ENCODE results near the gene CDK5R1.

Gene CDK5R1

DNA sequence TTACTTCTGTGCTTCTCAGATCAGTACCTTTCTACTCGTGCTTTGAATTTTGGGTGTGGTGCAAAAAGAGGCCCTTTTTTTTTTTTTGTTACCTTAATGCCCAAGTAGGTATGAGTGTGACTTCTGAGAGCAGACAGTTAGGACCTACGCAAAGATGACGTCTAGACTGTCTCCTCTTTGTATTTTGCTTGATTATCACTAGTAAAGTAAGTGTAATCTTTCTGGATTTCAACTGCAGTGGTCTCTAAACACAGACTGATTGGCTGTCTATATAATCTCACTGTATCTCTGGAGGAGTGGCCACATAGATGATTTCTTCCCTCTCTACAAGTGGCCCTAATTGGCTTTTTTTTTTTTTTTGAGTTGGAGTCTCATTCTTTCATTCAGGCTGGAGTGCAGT lies 11.5 kb upstream of the CDK5R1 start:
- no peak for DNase-seq

DNA sequence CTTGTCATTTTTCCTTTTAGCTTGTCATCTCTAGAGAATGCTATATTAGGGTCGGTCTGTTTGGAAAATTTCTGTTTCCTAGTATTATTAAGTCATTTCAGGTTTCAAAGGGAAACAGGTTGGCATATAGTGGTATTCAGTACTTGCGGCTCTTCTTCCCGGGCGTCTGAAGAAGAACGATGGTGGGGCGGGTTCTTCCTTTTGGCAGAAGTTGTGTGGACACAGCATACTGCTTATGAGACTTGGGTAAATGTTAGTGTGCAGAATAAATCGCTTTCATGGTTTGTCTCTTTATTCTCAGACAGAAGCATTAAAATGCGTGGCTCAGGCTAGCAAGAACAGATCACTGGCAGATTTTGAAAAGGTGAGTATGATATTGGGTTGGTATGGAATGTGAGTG lies 9.6 kb upstream of the CDK5R1 start:
- no peak for DNase-seq

DNA sequence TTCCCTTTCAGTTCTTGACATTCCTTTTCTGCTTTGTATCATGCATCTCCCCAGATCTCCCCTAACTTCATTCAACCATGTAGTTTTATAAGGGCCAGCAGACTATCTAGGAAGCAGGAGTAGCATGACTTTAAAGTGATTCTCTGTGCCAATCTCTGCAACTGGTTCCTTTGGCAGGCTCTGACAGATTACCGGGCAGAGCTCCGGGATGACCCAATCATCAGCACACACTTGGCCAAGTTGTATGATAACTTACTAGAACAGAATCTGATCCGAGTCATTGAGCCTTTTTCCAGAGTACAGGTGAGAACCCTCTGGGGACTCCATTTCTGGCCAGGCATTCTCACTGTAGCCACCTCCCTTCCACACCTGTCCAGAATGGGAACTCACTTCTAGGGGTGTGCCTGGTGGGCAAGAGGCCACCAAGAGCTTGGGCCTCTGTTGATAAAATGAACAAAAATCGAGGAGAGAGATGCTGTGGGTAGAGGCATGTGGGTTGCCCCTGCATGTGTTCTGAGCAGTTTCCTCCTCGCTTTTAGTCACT lies 7.6 kb upstream of the CDK5R1 start:
- DNase-seq: no peak

DNA sequence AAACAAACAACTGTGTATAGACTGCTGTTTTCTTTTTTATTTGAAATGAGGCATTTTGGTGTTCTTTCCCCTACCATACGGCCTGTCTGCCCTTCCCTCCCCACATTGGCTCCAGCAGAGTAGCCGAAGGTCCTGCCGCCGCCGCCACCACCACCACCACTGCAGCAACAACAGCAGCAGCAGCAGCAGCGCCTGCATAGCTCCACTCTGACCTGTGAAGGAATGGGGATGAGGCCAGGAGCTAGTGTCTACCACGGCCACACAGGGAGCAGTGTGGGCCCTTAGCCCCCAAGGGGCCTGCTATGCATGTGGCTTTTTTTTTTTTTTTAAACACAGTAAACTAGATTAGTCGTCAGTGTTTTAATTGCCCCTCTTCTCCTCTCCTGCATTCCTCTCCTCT lies 5.6 kb upstream of the CDK5R1 start:
- no peak for DNase-seq

DNA sequence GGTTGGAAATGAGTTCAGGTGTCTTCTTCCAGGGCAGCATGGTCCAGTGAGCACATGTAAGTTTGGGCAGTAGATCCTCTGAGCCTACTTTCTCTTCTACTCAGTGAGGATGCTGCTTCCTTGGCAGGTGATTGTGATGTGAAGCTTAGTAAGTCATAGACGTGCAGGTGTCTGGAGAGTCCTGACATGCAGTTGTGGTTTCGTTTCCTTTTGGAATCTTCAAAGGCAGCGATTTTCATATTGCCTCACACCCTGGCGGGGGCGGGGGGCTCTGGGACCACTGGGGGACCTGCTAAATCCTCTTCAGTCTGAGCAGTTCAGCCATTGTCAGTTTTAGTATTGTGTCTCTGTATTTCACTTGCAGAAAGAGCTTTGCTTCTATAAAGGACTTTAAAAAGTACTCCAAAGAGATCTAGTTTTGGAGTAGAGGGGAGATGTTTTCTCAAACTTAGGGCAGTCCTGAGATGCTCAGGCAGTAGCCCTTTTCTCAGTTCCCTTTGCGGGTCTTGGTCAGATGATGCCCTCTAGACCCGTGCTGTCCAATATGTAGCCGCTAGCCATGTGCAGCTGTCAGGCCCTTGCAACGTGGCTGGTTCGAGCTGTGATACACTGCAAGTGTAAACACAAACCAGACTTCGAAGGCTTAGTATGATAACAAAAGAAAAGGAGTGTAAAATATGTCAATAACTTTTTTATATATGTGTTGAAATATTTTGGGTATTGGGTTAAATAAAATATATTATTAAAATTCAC lies 4.0 kb upstream of the CDK5R1 start:
- no peak for DNase-seq

DNA sequence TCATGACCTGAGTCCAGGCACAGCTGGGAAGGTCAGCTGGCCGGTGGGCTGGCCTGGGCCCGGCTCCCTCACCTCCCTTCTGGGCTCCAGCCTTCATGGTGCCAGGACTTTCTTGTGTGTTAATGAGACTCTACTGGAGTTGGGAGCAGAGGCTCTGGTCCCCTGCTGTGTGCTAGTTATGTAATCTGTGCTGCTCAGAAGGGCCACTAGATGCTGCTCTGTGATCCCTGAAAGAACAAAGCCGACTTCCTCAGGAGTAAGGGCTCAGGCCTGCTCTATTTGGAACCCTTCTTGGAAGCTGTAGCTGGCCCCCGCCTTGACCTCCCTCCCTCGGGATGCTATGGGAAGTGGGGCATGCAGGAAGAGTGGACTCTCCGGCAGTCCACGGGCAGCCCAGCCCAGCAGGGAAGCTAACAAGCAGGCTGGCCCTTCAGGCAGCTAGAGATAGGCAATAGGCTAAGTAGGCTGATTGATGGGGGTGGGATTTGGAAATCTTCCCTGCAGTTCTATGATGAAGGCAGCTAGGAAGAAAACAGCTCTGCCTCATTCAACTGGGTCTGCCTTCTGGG lies 3.3 kb upstream of the CDK5R1 start:
- DNase-seq: no peak

DNA sequence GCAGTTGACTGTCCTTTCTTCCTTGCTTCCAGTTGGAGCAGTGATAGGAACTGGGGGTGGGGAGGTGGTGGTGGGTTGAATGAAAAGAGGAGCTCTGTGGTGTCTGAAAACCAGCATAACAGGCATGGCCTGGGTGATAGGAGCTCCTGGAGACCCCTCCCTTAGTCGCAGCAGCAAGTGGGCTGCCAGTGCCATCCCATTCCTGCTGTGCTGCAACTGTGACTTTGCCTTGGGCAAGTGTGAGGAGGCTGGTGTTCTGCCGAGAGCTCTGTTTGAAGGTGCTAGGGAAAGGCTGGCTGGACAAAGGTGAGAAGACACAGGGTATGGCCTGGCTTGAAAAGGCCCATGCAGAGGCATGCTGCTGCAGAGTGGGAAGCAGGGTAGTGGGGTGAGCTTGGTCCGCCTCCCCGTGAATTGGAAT lies 2.7 kb upstream of the CDK5R1 start:
- no peak for DNase-seq

DNA sequence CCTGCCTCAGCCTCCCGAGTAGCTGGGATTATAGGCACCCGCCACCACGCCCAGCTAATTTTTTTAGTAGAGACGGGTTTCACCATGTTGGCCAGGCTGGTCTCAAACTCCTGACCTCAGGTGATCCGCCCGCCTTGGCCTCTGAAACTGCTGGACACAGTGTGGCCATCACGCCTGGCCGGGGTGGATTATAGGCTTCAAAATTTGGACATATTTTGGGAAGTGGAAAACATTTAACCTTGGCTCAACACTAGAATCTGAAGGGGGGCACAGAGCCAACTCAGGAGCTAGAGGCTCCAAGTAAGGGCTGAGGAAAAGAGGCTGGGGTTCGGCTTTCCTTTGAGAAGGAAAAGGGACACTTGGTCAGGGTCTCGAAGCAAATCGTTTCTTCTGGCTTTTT lies 2.2 kb upstream of the CDK5R1 start:
- DNase-seq: no peak

DNA sequence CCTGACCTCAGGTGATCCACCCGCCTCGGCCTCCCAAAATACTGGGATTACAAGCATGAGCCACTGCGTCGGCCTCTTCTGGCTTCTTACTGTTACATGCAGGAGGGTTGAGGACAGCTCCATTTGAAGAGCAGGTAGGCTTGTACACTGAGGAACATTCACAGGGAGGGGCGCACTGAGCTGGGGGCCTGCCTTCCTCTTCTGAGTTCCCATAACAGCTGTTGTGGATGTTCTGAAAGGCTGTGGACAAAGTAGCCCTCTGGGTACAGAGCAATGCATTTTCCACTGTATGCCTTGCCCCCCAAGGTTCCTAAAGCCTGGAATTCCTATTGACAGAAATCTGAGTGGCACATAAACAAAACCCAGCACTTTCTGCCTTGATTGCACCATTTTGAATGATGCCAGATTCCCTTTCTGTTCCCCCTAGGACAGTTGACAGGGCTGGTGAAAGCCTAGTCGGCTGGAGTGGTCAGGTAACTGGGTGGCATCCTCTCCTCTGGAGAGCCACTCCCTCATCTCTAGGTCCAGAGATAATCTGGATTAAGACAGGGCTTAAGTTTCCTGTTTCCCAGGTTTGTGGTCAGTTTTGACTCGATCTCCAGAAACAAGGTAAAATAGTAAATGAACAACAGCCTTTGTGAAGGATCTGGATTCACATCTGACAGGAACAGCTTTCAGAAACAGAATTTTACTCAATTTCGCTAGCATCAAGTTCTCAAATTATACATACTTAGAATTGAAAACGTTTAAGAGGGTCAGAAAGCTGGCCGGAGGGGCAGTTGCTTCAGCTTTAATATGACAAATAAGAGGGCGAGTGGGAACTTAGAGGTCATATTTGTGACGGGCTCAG lies 1.3 kb upstream of the CDK5R1 start:
- no peak for DNase-seq

DNA sequence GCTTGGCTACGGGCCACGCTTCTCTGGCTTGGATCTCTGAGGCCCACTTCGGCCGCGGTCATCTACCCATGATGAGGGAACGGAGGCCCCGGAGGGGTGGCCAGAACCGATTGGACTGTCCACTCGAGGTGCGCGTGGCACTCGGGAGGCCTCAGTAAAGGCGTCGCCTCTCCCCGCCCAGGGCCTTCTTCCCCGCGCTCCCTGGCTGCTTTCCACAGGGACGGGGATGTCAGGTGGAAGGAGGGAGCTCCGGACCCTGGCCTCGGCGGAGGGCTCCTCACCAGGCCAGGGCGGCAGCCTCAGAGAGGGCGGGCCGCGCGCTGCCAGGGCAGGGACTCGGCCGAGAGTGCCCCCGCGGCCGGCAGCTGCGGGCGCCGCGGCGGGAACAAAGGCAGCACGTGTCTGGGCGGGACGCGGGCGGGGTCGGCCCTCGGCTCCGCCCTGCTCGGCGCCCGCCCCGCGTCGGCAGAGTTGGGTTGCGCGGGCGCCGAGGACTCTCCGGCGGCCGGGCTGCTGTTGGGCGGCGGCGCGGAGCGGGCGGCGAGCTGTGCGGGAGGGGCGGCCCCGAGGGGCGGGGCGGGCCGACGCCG lies 587 bp upstream of the CDK5R1 start:
- DNase-seq: peak; percentile 59

DNA sequence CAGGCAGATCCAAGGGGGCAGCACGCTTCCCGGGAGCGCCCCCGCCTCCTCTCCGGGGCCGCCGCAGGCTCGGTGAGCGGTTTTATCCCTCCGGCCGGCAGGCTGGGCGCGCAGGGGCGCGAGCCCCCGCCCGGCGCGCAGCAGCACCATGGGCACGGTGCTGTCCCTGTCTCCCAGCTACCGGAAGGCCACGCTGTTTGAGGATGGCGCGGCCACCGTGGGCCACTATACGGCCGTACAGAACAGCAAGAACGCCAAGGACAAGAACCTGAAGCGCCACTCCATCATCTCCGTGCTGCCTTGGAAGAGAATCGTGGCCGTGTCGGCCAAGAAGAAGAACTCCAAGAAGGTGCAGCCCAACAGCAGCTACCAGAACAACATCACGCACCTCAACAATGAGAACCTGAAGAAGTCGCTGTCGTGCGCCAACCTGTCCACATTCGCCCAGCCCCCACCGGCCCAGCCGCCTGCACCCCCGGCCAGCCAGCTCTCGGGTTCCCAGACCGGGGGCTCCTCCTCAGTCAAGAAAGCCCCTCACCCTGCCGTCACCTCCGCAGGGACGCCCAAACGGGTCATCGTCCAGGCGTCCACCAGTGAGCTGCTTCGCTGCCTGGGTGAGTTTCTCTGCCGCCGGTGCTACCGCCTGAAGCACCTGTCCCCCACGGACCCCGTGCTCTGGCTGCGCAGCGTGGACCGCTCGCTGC lies 832 bp downstream of the CDK5R1 start:
- DNase-seq: no peak

DNA sequence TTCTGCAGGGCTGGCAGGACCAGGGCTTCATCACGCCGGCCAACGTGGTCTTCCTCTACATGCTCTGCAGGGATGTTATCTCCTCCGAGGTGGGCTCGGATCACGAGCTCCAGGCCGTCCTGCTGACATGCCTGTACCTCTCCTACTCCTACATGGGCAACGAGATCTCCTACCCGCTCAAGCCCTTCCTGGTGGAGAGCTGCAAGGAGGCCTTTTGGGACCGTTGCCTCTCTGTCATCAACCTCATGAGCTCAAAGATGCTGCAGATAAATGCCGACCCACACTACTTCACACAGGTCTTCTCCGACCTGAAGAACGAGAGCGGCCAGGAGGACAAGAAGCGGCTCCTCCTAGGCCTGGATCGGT lies 1.4 kb downstream of the CDK5R1 start:
- no peak for DNase-seq

DNA sequence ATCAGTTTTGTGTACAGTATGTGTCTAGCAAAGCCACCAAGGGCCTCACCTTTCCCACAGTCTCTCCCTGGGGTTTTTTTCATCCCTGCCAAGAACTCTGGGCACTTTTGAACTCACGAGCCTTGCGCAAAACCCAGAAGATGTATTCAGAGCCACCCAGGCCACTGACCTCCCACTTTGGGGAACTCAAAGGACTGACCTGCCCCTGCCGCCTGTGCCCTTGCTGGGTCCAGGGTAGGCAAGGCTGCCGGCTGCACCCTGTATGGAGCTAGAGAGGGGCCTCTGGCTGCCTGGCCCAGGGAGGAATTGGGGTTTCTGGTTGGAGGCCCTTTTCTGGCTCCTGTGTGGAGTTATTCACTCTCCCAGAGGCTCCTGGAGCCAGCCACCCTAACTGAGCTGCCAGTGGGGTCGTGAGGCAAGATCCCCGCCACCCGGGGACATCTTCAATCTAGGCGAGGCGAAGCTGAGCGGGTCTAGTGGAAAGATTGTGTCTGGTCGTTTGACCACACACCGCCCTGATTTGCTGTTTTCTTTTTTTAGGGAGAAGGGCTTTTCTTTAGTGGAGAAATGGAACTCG lies 1.9 kb downstream of the CDK5R1 start:
- DNase-seq: no peak

DNA sequence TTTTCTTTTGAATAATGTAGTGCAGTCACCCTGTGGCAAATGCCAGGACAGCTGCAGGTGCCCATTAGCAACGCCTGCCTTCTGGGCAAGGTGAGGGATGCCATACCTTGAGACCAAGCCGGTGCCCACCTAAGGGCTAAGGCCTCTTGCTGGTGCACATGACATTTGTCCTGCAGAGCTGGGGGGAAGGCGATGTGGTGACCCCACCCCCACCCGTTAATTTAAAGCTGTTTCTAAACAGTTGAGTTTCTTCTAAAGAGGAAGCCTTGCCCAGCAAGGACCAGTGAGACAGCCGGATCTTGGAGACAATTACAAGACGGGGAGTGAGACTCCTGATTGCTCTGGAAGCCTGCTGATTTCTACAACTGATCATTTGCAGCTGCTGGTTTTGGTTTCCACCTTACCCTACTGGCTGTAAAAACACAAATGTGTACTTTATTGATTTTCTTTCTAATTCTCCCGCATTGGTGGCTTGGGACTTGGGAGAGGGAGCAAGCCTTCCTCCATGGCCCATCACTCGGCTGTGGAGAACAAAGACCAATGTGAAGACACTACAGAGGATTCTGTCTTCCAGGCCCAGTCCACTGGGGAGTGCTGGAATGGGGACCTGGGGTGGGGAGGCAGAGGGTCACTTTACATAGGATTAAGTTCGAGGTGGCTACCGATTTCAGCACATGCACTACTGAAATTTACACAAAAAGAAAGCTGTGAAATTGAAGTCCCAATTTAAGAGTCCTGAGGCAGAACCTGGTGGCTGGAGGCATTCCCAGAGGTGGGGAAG lies 2.7 kb downstream of the CDK5R1 start:
- no peak for DNase-seq

DNA sequence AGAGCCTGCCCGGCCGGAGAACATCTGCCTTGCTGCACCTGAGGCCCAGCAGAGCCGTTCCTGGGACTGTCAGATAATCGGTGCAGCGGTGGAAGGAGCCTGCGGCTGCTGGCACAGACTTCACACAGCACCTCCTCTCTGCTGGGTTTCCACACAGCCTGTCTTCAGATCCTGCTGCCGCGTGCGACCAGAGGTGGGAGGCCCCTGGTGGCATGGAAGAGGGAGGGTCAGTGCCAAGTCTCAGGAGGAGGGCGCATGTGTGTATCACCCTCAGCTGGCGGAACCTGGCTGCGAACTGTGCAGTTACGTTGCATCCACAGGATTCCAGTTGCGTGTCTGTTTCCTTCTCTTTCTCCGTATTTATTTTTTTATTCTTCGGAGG lies 3.3 kb downstream of the CDK5R1 start:
- DNase-seq: no peak

DNA sequence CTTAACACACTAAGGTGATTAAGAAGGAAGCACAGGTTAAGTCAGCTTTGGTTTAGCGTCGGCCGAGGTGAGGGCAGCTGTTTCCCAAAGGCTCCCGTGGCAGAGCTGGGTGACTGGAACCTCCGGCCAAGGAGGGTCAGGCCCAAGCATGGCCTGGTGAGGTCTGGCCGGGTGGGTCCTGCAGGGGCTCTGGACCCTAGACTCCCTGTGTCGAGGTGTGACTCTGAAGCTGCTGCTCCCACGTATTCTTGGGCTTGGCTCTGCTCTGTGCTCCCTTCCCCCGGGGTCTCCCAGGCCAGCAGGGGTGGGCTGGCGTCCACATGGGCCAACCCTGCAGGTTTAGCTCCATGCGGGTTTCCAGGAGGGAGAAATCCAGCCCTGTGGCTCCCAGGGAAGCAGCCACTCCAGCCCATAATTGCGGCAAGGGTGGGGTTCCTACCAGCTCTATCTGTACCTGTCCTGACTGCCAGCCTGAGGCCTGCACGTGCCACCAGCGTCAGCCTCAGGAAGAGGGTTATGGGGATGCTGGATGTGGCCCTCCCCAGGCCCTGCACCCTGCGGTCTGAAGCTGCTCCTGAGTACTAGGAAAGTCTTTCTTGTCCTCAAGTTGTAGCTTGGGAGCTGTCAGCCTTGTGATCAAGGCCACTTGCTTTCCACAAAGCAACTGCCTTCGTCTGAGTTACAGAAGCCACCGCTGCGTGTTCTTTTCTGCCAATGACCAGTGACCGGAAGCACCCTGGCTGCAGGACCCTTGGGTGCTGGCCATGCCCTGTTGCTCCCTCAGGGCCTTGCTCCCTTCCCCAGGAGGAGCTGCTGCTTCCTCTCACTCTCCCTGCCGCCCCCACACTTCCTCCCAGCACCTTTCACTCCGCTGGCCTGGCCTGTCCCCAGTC lies 4.8 kb downstream of the CDK5R1 start:
- no peak for DNase-seq

DNA sequence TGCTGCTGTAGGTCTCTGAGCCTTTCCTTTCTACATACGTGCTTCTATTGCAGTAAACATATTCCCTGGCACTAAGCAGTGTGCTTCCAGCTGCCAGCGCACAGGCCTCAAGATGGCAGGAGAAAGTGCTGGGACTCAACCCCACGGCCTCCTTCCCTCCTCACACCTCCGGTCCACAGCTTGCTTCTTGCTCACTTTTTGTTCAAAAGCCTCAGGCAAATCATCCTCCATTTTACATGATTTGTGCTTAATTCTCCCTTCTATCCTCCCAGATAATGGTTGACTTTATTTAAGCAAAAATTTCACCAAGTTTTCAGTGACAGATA lies 5.4 kb downstream of the CDK5R1 start:
- no peak for DNase-seq

DNA sequence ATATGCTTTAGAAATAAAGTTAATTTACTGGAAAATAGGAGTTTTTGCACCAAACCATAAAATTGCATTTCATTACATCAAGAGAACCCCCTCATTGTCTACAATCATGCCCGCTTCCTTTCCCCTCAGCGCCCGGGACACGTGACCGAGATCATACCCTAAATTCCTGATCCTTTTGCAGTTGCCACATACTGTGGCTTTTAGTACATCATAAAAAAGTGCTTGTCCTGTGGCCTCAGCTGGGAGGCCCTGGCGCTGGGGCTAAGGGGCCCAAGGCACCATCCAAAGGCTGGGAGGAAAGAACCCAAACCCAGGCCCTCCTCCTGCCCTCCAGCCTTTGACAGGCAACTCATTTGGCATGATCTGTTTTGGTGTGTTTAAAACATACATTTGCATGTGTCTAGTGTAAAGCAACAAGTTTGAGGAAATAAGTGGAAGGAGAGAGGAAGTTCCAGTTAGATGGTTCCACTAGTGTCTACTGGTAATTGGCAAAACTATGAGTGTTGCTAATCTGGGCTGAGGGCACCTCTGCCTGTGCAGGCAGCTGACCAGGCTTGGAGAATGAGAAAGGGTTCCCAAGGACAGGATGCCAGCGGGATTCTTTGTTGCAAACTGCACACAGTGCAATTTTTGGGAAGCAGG lies 6.0 kb downstream of the CDK5R1 start:
- DNase-seq: no peak

DNA sequence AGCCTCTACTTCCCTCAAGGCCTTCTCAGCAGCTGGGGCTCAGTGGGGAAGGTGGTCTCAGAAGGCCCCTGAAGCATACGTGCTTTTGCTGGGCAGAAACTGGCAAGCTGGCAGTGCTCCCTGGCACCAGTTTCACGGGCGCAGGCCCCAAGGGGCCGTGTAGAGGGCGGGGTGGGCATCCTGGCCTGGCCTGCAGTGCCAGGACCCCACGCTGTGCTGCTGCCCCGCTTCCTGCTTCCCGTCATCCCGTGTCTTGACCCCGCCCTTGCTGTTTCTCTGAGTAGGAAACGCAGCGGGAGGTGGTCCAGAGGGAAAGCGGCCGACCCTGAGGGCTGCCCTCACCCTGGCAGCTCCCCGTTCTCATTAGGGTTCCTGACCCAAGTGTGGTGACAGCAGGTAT lies 6.8 kb downstream of the CDK5R1 start:
- no peak for DNase-seq

DNA sequence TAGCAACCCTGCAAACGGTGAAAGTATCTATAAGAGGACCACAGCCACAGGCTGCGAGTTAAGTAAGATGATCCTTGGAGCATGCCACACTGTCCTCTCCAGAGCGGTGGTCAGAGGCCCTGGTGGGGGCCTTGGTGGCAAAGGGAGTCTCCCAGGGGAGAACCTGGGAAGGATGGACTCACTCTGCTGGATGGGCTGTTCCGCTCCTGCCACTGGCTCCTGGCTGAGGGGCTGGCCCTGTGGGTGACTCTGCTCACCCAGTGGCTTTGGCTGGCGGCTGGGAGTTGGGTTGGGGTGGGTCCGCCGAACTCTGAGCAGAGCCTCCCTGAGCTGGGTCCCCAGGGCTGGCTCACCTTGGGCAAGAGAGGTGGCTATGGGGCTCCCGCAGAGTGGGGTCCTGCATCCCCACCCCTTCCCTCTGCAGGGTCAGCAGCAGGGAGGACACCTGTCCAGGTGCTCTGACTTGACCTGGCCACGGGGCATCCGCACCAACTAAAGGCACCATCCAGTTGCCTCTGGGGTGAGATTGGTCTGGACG lies 7.3 kb downstream of the CDK5R1 start:
- no peak for DNase-seq

All from activated gamma-delta T cell treated with Interleukin-2 at 50 U/mL for 16 hours (primary cell).